Measurements from ENCODE around the gene ZBTB44. TPM values are rescaled to one million over a fixed set of nuclear protein-coding genes. Genes with fewer than 3 reads are reported as not detected.

The ZBTB44 gene
- total RNA-seq, 1 donor from 2014 or later = 43.6 TPM

GRCh38 chr11:130278151-130278550, 36.6 kb downstream of the ZBTB44 start:
- DNase-seq (ENCODE audit: low spot score) = no peak
- Histone ChIP-seq H3K9me3 (ENCODE audit: low read depth) (no peaks in the 10 kb centered on the region), H3K36me3 (no peaks in the 10 kb centered on the region), H3K79me2 (ENCODE audit: low read depth) (peaks cover 31% of the 10 kb centered on the region), H3K4me3 (no peak overlapping the region), H3K9ac (no peak overlapping the region), H2AFZ (replicated peaks) (no peak overlapping the region), H3K4me2 (no peak overlapping the region), H3K27ac (no peak overlapping the region), H3K27me3 (no peaks in the 10 kb centered on the region), H4K20me1 (ENCODE audit: low read depth) (no peaks in the 10 kb centered on the region), H3K4me1 (no peaks in the 10 kb centered on the region), H3F3A (ENCODE audit: low read depth) (no peaks in the 10 kb centered on the region)
- Mint-ChIP-seq H3K9me3 (peaks cover 19% of the 10 kb centered on the region), H3K4me3 (no peak overlapping the region), H3K27me3 (ENCODE audit: insufficient read depth, low read depth) (no peaks in the 10 kb centered on the region), H3K36me3 (peaks cover 28% of the 10 kb centered on the region), H3K27ac (no peak overlapping the region), H3K4me1 (no peaks in the 10 kb centered on the region)
- TF ChIP-seq EZH2 (IDR thresholded peaks at IDR 0.05) (no peak), EZH2phosphoT487 (IDR thresholded peaks at IDR 0.05) (no peak), CTCF (IDR thresholded peaks at IDR 0.05) (no peak)

GRCh38 chr11:130272336-130272735, 42.4 kb downstream of the ZBTB44 start:
- H3K27ac Mint-ChIP-seq = no peak overlapping the region

GRCh38 chr11:130269326-130269943, 45.3 kb downstream of the ZBTB44 start:
- H3K9me3 Mint-ChIP-seq = peaks cover 2% of the 10 kb centered on the region
- no peaks in the 10 kb centered on the region for H3K27me3 Mint-ChIP-seq (ENCODE audit: insufficient read depth, low read depth)
- H3K4me1 Mint-ChIP-seq = no peaks in the 10 kb centered on the region
- H3K9ac ChIP-seq = no peak overlapping the region
- H3K9me3 ChIP-seq (ENCODE audit: low read depth) = no peaks in the 10 kb centered on the region
- H3K4me3 Mint-ChIP-seq = no peak overlapping the region
- H3K4me2 ChIP-seq = no peak overlapping the region
- H2AFZ ChIP-seq (replicated peaks) = no peak overlapping the region
- DNase-seq (ENCODE audit: low spot score) = no peak
- TF ChIP-seq EZH2phosphoT487 (IDR thresholded peaks at IDR 0.05) (no peak), EZH2 (IDR thresholded peaks at IDR 0.05) (no peak), CTCF (IDR thresholded peaks at IDR 0.05) (no peak)
- H3K27ac Mint-ChIP-seq = no peak overlapping the region
- H3K4me3 ChIP-seq = no peak overlapping the region
- no peak overlapping the region for H3K27ac ChIP-seq
- H3K4me1 ChIP-seq = no peaks in the 10 kb centered on the region
- H3K79me2 ChIP-seq (ENCODE audit: low read depth) = peaks cover 13% of the 10 kb centered on the region
- H3K27me3 ChIP-seq = no peaks in the 10 kb centered on the region
- peaks cover 14% of the 10 kb centered on the region for H3K36me3 Mint-ChIP-seq
- no peaks in the 10 kb centered on the region for H3K36me3 ChIP-seq
- H3F3A ChIP-seq (ENCODE audit: low read depth) = no peaks in the 10 kb centered on the region
- no peaks in the 10 kb centered on the region for H4K20me1 ChIP-seq (ENCODE audit: low read depth)

More at GRCh38 chr11:130272336-130272735, 42.4 kb downstream of the ZBTB44 start:
- Mint-ChIP-seq H3K4me3 (no peak overlapping the region), H3K9me3 (peaks cover 2% of the 10 kb centered on the region), H3K27me3 (ENCODE audit: insufficient read depth, low read depth) (no peaks in the 10 kb centered on the region), H3K36me3 (peaks cover 9% of the 10 kb centered on the region), H3K4me1 (no peaks in the 10 kb centered on the region)
- DNase-seq (ENCODE audit: low spot score) = no peak
- Histone ChIP-seq H3K9me3 (ENCODE audit: low read depth) (no peaks in the 10 kb centered on the region), H3K79me2 (ENCODE audit: low read depth) (peaks cover 4% of the 10 kb centered on the region), H3K27me3 (no peaks in the 10 kb centered on the region), H3F3A (ENCODE audit: low read depth) (no peaks in the 10 kb centered on the region), H3K4me3 (no peak overlapping the region), H4K20me1 (ENCODE audit: low read depth) (no peaks in the 10 kb centered on the region), H2AFZ (replicated peaks) (no peak overlapping the region), H3K9ac (no peak overlapping the region), H3K4me2 (no peak overlapping the region), H3K27ac (no peak overlapping the region), H3K4me1 (no peaks in the 10 kb centered on the region), H3K36me3 (no peaks in the 10 kb centered on the region)
- no peak for TF ChIP-seq CTCF (IDR thresholded peaks at IDR 0.05)

Data from neural progenitor cell (in vitro differentiated cells).